GM19239 (cell line): ENCODE measurements around the gene LTBP2.

Source experiments
- DNase-seq: peaks from one replicate; pipeline ENCODE4 v3.0.0; 2011; ENCODE audit warnings: low spot score; ENCODE audit not compliant: insufficient read length
- FAIRE-seq: peaks from 2 replicates; lab custom pipeline; 2011; peaks lifted over from hg19 to GRCh38; lab: Jason Lieb, UNC

Gene LTBP2

DNA sequence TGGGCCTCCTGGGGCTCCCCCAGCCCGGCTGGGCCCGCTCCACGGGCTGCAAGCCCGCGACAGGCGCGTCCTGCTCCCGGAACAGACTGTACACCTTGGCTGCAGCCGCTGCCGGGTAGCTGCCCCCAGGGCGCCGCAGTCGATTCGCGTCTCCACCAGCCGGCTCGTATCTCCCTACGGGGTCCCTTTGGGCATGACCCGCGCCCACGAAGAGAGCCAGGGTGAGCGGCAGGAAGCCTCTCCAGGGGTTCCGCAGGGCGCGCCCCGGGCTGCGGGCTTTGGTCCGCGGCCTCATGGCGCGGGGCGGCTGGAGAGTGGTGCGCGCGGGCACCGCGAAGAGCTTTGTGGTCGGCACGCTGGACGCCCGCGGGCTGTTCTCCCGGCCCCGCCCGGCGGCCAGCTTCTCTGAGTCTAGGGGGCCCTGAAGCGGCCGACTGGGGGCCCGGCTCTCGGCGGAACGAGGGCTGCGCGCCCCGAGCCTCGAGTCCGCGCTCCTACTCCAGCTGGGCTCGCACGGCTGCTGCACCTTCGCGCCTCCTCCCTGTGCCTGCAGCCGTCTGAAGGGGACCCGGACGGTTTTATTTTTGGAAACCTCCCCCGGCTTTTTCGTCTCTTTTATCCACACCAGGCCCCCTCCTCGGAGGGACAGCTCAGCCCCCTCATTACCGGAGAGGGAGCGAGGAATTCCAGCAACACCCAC is at the start of gene LTBP2:
LTBP2 (minus strand) TSS at position 588 of the 700 bp plus-strand sequence; CDS start at position 295, 293 bp downstream.
- DNase-seq: no peak

DNA sequence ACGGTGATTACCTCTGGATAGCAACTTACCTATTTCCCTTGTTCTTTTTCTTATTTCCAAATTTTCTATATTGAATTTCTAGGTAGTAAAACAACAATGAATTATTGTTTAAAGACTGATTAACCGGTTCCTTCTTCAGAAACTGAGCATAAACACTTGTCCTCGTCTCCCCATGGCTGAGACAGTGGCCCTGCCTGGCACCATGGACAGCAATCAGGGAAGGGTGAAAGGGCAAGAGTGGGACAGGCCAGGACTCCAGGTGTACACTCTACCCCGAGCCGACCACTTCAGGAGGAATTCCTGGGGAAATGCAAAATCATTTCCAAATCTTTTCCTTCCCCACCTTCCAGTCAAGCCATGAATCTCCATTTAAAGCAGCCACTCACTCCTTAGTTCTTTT is 48.8 kb upstream of the LTBP2 start:
- FAIRE-seq: no peak
- no peak for DNase-seq

More for the DNA sequence above, at the start of gene LTBP2:
- FAIRE-seq: no peak

DNA sequence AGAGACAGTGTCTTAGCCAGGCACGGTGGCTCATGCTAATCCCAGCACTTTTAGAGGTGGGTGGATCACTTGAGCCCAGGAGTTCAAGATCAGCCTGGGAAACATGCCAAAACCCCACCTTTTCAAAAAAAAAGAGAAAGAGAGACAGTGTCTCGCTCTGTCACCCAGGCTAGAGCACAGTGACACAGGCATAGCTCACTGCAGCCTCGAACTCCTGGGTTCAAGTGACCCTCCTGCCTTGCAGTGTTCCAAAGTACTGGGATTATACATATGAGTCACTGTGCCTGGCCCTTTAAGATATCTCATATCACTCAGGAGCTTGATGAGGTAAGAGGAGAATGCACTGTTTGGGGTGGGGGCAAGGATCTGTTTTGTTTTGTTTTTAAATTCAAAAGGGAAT is 48.1 kb upstream of the LTBP2 start:
- no peak for DNase-seq
- no peak for FAIRE-seq

DNA sequence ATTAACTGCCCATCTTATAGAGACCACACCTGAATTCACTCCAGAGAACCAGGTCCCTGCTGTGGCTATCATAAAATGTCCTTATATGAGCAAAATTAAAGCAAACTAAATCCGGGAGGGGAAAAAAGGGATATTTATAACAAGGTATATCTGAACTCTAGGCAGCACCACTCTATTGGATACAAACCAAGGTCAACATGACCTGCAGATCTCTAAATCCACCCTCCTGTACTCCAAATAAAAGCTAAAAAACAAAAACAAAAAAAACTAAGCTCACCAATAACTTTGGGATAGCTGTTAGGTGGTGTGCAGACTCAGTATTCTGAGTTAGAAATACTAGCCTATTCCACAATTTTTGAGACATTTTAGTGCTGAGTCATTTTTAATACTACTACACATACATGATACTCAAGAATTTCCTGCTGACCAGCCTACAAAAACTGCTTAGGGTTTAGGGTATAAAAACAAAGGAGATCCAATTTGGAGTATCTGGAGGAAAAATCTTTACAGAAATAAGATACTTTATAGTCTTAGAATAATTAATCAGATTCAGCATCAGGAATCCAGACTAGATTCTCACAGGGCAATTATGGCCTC is 46.6 kb upstream of the LTBP2 start:
- DNase-seq (no peak), FAIRE-seq (no peak)

DNA sequence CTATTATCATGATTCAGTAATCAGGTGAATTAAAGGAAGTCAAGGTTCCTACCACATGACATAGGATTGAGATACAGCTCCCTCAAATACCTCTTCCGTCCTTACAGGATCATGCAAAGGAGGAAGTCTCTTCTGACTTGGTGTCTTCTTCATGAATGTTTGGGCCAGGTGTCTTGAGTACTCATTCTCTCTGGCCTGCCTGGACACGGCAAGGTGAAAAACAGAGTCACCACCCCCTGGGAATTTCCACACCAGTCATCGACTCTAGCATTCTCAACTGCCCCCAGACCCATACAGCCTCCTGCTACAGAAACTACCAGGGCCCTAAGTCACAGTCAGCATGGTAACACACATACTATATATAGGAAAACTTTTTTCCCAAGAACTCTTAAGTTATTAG is 44.9 kb upstream of the LTBP2 start:
- FAIRE-seq (no peak), DNase-seq (no peak)

DNA sequence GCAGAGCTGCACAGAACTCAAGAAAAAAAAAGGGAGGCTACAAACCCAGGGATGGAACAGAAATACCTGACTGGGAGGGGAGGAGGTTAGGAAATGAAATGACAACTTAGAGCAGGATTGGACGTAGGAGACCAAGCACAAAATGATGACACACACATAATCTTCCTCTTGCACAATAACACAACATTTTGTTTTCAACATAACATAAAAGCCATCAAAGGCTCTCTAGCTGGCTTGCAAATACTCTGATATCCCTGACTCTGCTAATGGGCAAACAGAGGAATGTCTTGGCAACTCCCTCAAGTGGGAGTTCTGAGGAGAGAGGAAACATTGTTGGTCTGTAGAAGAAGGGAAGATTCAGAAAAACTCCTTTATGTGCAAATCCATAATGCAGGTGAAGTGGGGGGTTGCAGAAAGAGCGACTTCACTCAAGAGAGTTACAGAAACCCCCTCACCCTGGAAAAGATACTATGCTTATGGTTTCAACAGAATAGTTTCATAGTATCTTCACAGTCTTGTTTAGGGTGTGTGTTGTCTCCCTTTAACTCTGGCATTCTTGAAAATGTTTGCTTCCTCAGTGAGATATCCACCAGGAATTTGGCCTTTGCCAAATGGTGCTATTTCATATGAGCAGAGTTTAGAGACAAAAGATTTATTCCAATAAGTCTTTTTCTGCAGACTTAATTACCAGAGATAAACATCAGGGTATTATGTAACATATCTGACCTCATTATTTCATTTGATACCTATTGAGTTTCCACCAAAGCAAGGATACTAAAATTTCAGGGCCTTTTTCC is 43.8 kb upstream of the LTBP2 start:
- no peak for DNase-seq
- no peak for FAIRE-seq

DNA sequence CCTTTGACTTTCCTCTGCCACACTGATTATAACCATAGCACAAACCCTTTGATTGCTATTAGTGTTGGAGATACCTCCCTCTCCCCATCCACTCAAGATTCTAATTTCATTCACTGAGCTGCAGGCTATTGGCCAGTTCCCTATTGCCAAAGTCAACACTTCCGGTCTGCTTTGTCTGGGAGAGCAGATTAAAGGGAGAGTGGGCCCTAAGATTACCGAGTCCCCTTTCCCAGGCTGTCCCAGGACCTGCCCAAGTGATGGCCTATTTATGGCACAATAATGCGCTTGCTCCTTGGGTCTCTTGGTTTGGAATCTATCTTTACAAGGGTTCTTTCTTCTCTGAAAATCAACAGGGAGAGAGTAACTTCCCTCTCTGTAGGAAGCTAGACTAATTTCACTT is 42.9 kb upstream of the LTBP2 start:
- DNase-seq: no peak
- FAIRE-seq: no peak

DNA sequence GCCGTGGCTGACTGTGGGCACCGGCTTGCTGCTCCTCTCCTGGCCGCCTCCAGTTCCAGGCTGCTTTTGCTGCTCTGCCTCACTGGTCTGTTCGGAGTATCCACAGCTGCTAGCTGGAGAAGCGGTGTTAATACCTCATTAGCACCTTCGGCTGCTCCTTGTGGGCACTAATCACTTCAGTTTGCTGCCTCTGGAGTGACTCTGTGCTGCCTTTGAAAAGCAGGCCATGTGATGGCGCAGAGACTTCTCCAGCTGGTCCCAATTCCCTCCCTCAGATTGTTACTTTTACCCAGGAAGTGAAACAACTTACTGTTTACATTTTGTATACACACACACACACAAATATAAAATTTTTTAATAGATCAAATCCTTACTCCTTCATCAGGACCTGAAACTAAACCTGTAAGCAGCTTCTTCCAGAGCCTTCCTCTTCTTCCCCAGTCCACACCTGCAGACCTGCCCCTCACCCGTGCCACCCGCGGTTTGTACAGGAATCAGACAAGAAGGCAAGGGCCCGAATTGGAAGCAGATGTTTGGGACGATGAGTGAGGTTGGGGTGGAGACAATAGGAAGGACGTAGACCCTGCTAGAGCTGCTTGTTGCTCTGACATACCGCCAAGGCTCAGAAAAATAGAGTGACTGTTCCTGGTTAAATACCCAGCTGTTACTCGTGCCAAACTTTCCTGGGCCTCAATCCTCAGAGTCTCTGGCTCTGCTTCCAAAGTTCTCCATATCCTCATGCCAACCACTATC is 41.5 kb upstream of the LTBP2 start:
- DNase-seq: no peak
- no peak for FAIRE-seq

DNA sequence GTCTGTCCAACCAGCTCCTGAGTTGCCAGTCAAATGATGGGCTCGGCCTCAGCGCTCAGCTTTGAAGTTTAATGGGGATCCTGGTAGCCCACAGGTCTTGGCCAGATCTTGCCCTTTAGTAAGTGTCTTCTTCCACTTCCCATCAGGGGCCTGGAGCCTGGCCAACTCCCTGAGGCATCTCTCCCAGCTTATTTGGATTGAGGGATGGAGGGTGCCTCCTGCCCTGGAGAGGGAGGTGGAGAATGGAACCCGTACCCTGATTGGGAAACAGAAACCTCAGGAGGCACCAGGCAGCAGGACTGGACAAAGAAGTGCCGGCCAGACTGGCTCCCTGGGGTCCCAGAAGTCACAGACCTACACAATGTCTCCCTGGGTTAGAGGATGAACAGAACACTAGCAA is 40.5 kb upstream of the LTBP2 start:
- FAIRE-seq: no peak
- no peak for DNase-seq

DNA sequence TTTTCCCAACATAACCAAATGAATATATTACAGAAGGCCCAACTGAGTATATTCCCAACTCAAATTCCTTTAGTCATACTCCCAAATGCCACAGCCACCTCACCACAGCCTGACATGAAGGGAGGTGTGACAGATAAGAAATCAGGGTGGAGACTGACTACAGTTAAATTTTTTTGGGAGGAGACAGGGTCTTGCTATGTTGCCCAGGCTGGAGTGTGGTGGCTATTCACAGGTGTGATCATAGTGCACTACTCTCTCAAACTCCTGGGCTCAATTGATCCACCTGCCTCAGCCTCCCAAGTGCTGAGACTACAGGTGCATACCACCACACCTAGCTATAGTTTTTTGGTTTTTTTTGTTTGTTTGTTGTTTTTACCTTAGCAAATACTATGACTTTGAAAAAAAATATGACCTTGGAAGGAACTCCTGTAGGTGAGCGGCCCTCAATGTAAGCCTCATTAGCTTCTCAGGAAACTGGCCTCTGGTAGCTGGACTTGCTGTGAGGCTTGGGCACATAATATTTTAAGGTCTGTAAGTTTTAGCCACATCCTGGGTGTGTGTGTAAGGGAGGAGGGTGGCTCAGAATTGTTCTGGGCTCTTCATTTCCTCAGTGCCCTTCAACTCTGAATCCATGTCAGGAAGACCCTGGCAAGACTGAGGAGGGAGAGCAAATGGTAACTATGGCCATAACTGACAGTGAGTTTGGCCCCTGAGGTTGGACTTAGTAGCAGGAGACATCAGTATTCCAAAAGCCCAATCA is 39.1 kb upstream of the LTBP2 start:
- FAIRE-seq (no peak), DNase-seq (no peak)

DNA sequence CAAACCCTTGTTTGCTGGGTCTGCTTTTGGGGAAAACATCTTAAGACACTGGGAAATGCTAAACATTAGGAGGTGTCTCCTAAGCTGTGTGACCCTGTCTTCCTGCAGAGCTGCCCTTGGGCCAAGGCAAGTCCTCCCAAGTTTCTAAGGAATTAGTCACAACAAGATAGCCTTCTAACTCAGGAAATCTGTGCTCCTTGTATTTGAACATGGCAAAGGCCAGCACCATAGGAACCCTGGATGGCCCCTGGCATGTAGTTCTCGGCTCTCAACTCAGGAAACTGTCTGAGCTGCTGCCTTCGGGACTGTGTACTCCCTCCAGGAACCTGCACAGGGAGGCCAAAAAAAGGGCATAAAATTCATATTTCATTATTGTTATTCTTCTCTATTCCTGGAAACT is 37.6 kb upstream of the LTBP2 start:
- DNase-seq (no peak), FAIRE-seq (no peak)

DNA sequence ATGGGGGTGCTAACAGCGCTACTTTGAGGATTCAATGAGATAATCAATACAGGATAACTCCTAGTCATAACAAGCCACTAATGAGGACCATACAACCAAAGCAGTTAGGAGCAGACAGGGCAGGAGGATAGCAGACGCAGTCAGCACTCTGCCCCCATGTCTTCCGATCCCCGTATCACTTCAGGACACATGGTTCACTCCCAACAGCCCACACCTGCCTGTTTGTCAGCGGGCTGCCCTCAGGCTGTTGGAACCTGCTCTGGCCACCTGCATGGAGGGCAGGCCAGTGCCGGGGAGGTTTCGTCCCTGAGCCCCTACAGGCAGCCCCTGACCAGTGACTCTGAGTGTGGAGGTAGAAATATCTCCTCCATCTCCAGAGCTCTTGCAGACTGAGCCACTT is 37.1 kb upstream of the LTBP2 start:
- no peak for FAIRE-seq

DNA sequence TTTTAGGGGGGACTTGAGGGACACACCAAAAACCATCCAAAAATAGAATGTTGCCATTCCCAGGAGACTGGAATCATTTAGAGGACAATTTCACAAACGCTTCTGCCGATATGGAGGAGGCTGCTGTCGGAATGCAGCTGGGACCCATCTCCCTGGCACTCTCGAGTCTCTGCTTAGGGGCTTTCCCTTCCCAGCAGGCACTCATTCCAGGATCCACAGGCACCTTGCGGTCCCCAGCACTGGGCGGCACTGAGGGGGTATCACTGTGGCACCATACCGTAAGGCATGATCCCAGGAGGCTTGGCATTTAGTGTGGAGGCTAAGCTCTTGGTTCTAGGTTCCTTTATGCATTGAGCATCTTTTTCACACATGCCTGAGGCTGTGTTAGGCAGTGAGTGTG is 36.6 kb upstream of the LTBP2 start:
- DNase-seq (no peak), FAIRE-seq (no peak)

More for the DNA sequence above, 37.1 kb upstream of the LTBP2 start:
- DNase-seq: no peak

DNA sequence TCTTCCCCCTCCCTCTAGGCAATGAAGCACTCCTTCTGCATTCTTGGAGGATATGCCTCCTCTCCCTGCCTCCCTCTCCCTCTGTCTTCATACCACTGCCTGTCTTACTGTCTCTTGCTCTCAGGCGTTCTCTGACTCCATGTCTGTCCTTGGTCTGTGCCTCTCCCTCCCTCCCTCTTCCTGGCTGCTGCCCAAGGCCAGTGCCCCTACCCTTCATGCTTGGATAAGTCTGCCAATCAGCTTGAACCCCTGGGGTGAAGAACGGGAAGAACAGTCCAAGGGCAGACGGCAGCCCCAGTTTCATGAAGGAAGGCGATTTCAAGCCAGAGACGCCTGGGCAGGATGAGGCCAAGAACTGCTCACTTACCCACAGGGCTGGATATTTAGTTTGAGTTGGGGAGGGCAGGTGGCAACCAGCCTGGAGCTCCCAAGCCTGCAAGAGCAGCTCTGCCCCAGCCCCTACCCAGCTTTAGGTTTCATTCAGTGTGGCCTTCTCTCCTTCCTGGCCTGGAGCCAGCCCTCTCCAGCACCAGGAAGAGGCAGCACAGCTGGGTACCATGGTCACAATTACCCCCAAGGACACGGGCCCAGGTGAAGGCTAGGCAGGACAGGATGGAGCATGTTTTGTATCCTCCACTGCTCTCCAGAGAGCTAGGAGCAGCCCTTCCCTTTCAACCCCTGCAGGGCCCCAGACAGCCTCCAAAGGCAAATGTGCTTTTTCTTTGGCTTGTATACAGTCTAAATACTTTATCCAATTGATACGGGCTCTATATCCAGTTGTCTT is 35.8 kb upstream of the LTBP2 start:
- DNase-seq (no peak), FAIRE-seq (no peak)

DNA sequence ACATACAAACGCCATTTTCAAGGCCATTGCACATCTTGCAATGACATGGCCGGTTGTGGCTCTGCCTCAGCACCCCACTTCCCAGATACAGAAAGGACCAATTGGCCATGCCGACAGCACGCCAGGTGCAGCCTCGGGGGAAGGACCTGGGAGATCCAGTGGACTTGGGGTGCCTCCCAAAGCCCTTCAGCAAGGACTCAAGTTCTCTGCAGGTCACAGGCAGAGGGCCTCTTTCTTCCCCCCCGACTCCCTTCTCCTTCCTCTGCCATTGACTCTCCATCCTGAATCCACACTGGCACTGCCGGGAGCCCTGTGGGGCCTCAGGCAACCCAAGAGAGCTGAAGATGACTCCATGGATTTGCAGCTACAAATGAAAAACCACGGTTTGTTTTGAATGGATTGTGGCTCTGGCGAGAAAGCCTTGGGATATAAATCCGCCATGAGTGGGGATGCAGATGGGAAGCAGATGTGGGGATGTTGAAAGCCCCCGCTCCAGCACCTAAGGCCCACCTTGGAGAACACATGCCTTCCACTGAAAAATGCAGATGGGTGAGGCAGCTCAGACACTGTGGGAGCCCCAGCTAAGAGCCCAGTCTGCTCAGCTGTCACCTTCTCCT is 35.1 kb upstream of the LTBP2 start:
- FAIRE-seq (no peak), DNase-seq (no peak)

DNA sequence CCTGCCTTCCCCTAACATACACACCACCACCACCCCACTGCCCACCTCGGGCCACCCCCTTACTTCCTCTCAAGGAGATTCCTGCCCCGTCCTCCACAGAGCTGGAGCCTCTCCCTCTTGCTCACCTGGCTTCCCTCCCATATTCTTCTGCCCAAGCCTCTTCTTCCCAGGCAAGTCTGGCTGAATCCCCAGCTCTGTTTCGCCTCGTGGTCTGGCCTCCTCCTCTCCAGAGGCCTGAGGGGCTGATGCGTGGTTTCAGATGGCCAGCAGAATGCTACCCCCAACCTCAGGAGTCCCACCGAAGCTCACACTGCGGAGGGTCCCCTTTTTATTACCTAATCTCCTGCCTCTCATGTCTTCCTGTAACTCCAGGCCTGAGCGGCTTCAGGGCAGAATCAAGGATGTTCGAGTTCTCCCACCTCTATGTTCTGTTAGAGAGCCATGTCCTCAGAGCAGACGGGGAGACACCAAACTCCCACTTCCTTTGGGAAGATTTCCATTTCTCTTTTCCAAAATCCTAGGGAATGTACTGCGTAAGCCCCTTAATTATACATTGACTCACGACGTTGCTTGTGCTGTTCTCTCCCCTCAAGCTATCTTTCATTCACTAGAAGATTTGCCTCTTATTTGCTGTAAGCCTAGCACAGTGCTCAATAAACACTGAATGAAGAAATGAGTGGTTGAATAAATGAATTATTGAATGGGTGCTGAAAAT is 33.9 kb upstream of the LTBP2 start:
- no peak for DNase-seq
- no peak for FAIRE-seq

DNA sequence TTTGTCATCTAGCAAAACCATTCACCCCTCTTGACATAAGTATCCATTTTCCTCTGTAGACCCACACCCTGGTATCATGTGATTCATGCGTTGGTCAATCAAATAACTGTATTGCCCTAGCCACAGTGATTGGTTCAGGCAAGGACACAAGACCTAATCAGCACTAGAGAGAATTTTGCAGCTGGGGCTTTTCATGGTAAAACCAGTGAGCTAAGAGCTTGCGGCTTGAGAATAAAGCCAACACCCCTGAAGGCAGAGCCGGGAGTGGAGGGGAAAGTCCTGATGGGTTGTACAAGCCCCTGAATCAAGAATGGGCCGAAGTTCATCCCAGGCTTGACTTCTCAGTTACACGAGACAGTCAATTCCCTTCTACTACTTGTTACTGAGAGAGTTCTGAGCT is 33.2 kb upstream of the LTBP2 start:
- FAIRE-seq: no peak
- DNase-seq: no peak
